HG03378 (cell line): ENCODE results near the gene CCDC78.

ENCODE experiments used
- ATAC-seq: cut with Tn5 transposase; IDR thresholded peaks from one replicate; pipeline ENCODE4 v1.9.1; 2021; ENCODE audit warnings: mild to moderate bottlenecking, moderate library complexity; ENCODE audit not compliant: unreplicated experiment

Gene CCDC78

DNA sequence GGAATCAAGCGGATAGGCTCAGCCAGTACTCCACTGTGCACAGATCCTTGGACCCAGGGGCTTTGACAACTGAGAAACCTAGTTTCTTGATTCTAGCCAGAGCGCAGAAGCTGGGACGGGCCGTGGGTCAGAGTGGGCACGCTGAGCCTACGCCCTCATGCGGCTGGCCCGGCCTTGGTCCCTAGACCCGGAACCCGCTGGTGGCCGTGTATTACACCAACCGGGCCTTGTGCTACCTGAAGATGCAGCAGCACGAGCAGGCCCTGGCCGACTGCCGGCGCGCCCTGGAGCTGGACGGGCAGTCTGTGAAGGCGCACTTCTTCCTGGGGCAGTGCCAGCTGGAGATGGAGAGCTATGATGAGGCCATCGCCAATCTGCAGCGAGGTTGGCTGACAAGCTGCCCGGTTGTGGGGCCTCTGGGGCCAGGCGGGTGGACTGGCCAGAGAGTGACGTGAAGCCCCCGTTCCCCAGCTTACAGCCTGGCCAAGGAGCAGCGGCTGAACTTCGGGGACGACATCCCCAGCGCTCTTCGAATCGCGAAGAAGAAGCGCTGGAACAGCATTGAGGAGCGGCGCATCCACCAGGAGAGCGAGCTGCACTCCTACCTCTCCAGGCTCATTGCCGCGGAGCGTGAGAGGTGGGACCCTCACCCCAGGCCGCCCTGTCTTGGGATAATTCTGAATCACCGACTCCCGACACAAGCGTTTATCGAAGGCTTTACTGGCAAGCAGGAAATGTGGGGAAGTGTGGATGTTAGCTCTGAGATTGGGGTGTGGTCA is 45.1 kb downstream of the CCDC78 start:
- ATAC-seq, result no peak

DNA sequence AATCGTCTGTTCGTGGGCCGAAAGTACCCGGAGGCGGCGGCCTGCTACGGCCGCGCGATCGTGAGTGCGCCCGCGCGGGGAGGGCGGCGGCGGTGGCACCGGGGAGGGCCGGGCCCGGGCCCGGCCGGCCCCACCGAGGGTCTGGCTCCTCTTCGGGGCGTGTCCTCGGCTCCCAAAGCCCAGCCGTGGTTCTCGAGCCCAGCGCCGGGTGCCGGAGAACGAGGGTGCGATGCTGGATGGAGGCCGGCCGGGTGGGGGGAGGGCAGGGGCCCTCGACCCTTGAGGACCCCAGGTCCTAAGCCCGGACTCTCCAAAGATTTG is 45.7 kb downstream of the CCDC78 start:
- ATAC-seq, result no peak

DNA sequence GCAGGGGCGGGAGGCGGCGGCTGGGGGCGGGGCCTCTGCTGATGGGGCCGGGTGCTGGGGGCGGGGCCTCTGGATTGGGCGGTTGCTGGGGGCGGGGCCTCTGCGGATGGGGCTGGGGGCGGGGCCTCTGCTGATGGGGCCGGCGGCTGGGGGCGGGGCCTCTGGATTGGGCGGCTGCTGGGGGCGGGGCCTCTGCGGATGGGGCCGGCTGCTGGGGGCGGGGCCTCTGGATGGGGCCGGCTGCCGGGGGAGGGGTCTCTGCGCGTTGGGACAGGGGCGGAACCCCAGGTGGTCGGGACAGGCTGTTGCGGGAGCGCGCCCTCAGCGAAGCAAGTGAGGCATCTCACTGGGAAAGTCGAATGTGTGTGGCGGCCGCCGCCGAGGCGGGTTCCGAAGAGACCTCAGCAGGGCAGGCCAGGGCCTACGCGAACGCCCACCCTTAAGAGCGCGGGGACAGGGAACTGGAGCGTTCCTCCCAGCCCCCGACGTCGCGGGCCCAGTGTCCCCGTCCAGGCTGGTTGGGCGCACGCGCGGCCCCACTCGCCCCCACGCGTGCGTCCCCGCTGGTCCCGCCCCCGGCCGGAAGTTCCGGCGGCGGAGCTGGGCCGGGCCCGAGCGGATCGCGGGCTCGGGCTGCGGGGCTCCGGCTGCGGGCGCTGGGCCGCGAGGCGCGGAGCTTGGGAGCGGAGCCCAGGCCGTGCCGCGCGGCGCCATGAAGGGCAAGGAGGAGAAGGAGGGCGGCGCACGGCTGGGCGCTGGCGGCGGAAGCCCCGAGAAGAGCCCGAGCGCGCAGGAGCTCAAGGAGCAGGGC is 46.2 kb downstream of the CCDC78 start, which contains the start of gene STUB1:
Gene STUB1 (plus strand): TSS at position 597 of the 811 bp plus-strand sequence. CDS start 116 bp downstream, at position 713.
- ATAC-seq, result no peak

DNA sequence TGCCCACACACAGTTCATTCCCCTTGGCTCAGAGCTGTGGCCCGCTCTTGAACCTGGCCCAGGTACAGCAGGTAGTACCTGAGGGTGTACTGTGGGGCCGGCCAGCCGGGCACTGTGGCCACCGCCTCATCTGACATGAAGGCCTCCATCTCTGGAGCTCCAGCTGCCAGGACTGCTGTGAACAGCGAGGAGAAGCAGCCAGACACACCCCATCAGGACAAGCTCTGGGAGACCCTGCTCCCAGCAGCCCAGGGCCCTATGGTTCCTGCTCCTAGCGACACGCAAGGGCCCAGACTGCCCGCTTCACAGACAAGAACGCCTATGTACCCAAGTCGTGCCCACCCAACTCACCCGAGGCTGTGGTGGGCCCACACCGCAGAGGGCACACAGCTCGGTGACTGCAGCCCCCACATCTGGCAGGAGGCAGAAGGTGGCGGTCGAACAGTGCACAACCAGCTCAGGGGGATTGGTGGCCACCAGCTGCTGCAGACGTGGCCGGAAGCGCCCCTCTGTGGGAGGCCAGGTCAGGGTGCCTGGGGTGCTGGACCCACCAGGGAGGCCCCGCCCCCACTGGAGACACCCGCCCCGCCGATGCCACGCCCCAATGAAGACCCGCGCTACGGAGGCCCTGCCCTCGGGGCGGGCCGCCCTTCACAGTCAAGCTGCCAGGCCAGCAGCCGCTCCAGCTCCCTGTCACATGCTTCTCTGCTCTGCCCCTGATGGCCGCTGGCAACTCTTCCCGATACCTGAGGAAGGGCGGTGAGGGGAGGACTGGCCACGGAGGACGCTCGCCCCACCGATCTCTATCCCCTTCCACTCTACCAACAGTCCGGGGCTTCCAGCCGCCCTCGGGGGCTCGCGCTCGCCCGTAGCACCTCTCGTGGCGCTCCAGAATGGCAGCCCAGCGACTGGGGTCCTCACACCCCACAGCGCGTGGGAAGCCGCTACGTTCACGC is 47.1 kb downstream of the CCDC78 start:
- ATAC-seq, result no peak

DNA sequence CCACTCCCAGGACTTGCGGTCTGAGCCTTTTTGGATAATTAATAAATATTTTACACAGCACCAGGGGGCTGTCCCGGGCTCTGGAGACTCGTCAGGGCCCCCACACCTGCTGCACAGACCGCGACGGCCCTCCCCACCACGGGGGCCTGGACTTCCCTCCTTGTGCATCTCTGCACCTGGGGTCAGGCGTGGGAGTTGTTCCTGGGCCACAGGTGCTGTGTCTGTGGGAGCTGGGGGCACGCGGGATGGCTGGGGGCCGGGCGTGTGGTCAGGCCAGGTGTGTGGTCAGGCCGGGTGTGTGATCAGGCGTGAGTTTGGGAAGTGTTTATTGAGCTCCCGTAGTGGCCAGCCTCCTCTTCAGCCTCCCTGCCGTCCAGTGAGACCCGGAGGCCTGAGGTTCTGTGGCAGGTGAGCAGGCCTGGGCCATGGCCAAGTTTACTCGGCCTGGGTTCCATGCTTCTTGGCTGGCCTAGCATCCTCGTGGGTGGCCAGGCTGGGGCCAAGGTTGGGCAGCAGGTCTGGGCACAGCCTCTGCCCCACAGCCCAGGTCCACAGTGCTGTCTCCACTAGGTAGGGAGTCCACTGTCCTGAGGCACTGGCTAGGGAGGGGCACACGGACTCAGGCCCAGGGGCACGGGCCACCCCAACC is 47.9 kb downstream of the CCDC78 start:
- no peak for ATAC-seq

DNA sequence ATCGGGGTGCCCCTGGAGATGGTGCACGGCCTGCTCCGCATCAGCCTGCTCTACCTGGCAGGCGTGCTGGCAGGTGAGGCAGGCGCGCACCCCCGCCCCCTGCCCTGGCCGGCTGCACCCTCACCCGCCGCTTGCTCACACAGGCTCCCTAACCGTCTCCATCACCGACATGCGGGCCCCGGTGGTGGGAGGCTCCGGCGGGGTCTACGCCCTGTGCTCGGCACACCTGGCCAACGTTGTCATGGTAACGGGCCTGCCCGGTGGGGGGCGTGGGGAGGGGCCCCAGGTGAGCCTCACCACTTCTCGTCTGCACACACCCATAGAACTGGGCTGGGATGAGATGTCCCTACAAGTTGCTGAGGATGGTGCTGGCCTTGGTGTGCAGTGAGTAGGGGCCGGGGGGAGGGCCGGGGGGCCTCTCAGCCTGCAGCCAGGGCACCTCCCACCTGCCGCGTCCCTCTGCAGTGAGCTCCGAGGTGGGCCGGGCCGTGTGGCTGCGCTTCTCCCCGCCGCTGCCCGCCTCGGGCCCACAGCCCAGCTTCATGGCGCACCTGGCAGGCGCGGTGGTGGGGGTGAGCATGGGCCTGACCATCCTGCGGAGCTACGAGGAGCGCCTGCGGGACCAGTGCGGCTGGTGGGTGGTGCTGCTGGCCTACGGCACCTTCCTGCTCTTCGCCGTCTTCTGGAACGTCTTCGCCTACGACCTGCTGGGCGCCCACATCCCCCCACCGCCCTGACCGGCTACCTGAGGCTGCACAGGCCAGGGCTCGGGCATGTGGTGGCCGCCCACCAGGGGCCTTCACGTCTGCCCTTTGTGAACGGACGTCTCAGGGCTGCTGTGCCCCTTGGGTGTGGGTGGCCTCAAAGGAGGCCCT is 48.7 kb downstream of the CCDC78 start:
- ATAC-seq, result no peak

GRCh38 chr16:676913-677312 is 49.3 kb downstream of the CCDC78 start:
- no peak for ATAC-seq

- ATAC-seq, result no peak
Measured at GRCh38 chr16:676565-676902, 49.7 kb downstream of the CCDC78 start.

DNA sequence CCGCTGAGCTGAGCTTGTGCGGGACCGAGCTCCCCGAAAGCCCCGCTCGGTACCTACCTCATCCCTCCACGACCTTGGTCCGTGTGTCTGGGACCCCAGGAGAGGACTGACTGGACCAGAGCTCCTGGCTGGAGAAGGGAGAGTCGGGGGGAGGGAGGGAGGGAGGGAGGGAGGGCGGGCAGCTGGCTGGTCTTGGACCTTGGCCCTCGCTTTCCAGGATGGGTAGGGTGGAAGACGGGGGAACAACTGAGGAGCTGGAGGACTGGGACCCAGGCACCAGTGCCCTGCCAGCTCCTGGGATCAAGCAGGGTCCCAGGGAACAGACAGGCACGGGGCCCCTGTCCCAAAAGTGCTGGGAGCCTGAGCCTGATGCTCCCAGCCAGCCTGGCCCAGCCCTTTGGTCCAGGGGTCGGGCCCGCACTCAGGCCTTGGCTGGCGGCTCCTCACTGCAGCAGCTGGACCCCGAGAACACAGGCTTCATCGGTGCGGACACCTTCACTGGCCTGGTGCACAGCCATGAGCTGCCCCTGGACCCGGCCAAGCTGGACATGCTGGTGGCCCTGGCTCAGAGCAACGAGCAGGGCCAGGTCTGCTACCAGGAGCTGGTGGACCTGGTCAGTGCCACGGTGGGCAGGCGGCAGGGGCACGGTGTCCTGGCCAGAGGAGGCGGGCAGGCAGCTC is 50.2 kb downstream of the CCDC78 start:
- ATAC-seq, result no peak

DNA sequence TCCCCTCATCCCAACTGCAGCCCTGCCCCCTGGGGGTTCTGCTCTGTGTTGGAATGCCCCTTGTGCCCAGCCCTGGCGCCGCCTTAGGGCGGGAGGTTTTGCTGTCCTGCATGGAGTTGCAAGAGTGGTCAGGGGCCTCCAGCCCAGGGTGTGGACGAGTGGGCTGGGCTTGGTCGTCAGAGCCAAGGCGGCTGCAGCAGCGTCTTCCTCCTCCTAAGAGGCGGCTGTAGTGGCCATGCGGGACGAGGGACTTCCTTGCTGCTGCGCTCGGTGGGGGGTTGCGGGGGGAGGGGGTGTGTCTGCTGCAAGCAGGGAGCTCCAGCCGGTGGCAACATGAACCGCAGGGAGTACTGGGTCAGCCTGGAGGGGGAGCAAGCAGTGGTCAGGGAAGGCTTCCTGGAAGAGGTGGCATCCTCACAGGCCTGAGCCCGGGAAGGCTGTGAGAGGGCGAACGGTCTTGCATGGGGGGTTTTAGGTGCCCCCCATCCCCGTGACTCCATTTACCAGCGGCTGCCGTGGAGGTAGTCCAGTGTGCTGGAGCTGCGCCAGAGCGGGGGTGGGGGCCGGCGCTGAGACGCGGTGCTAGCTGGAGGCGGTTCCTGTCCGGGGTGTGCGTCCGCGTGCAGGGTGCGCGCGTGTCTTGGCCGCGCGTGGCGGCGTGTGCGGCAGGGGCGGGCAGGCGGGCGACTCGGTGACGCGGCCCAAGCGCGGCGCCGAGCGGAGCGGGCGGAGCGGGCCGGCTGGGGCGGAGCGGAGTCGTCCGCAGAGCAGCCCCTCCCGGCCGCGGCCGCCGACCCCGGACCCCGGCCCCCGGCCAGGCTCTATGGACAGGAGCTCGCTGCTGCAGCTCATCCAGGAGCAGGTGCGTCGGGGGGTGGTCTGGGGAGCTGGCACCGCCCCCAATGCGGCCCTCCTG is 51.0 kb downstream of the CCDC78 start, which contains the start of gene RHBDL1:
Gene RHBDL1 (plus strand): TSS at position 704 of the 916 bp plus-strand sequence. CDS start 120 bp downstream, at position 824.
- ATAC-seq, result no peak

DNA sequence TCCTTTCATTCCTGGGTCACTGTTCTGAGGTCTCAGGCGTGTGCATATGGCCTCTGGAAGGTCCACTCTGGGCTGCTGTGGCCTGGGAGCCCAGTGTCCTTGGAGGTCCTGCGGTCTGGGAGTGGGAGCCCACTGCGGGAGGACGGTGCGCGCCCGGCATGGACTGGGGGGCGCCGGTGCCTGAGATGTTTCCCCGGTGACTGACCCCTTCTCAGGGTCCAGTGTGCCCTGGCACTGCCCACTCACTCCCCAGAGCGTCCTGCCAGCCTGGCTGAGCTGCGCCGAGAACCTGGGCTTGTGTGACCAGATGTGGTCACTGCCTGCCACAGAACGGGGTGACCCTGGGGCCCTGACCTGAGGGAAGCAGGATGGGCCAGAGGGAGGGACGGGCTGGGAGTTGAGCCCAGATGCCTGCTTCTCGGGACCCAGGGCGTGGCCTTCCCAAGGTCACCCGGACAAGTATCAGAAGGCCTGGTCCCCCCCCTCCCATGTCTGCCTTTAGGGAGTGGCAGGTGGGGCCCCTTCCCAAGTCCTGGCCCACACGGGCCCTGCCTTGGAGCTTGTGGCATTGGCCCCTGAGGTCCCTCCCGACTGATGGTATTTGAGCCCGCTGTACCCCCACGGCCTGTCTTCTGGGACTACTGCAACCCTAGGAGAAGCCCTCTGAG is 51.9 kb downstream of the CCDC78 start:
- ATAC-seq, result no peak

- ATAC-seq, result no peak
Measured at GRCh38 chr16:673399-673991, 52.7 kb downstream of the CCDC78 start.

DNA sequence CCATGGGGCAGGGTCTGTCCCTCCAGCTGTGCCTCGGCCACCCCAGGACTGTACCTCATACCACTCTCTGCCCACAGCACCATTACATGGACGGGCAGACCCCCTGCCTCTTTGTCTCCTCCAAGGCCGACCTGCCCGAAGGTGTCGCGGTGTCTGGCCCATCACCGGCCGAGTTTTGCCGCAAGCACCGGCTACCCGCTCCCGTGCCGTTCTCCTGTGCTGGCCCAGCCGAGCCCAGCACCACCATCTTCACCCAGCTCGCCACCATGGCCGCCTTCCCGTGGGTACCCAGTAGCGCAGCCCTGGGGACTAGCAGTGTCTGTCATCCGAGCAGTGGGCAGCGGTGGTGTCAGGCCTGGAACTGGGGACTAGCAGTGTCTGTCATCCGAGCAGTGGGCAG is 53.4 kb downstream of the CCDC78 start:
- no peak for ATAC-seq
